Islet precursor cell (in vitro differentiated cells): ENCODE measurements around the gene SGPP1.
A peak's percentile ranks its signal among the peaks of the same experiment; 100 is the strongest.
"Not testable (repeated sequence)": the region's sequence is repeated elsewhere in the genome, so short reads cannot be mapped to it uniquely, and the experiment has no call there.

Source experiments
- DNase-seq: peaks from one replicate; pipeline ENCODE4 v3.0.0-alpha.2; 2018

SGPP1 gene, protein sequence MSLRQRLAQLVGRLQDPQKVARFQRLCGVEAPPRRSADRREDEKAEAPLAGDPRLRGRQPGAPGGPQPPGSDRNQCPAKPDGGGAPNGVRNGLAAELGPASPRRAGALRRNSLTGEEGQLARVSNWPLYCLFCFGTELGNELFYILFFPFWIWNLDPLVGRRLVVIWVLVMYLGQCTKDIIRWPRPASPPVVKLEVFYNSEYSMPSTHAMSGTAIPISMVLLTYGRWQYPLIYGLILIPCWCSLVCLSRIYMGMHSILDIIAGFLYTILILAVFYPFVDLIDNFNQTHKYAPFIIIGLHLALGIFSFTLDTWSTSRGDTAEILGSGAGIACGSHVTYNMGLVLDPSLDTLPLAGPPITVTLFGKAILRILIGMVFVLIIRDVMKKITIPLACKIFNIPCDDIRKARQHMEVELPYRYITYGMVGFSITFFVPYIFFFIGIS

GRCh38 chr14:63727736-63728728 lies at the start of gene SGPP1:
TSS of gene SGPP1 (minus strand) at chr14:63728065. CDS start at chr14:63727944, 121 bp downstream.
- peak; percentile 92 for DNase-seq

DNA sequence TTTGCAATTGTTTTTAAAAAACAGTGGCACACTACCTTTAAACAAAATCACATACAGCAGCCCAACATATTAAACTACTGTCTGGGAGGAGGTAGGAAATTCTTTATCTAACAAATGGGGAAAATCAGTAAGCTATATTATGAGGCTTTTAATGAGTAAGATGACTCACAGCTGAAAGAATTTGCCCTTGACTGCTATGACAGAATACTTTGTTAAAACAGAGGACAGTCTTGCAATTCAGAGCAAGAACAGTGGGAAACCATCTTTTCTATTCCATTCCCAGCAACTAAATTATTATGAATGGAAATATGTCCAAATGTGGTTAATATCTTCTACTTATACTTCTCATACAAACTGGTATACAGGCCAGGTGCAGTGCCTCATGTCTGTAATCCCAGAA lies 49.2 kb upstream of the SGPP1 start:
- DNase-seq = no peak

GRCh38 chr14:63773504-63773903 lies 45.6 kb upstream of the SGPP1 start:
- DNase-seq = no peak

GRCh38 chr14:63770187-63770807 lies 42.4 kb upstream of the SGPP1 start:
- DNase-seq = no peak

- no peak for DNase-seq
These were observed 38.7 kb upstream of the SGPP1 start for GRCh38 chr14:63766611-63767010.

- no peak for DNase-seq
These were observed 36.8 kb upstream of the SGPP1 start for GRCh38 chr14:63764620-63765139.

DNA sequence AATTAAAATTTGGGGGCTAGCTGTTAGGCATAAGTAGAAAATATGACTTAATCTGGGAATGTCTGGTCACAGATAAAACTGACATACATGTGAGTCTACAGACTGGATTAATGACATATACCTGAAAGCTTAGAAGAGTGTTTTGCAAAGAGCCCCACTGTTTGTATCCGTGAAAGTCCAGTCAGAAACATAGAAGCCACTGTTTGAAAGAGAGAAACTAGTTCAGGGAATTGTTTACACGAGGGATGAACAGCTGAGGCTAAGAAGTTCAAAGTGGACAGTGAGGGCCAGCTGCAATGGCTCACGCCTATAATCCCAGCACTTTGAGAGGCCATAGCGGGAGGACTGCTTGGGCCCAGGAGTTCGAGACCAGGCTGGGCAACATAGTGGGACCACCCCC lies 36.2 kb upstream of the SGPP1 start:
- no peak for DNase-seq

GRCh38 chr14:63761351-63762117 lies 33.7 kb upstream of the SGPP1 start:
- peak; percentile 57 for DNase-seq

DNA sequence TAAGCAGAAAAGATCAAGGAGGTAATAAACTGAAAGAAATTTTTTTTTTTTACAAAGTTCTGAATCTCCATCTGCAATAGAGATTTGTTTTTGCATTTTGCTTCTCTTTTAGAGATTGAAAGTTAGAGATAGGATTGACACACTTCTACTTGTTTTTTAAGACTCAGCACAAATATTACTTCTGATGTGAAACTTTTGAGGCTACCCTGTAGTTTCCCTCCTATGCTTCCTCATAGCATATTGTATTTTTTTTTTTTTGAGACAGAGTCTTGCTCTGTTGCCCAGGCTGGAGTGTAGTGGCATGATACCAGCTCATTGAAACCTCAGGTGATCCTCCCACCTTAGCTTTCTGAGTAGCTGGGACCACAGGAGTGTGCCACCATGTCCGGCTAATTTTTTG lies 32.1 kb upstream of the SGPP1 start:
- DNase-seq = no peak

DNA sequence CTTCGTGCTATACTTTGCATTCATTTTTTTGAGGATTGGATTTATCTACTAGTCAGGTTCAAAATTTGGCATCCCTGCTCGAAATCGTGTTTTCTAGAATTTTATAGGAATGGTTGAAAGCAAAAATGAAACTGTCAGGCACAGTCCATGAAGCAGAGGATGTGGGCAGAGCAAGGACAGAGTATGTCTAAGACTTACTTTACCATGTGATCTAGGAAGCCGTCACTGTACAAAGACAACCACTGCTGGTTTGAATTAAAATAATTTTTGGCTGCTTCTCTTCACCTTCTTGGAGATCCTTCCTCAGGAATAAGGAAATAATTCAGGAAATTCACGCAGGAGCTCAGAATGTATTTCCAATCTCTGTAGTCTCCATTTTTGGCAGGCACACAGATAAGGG lies 31.6 kb upstream of the SGPP1 start:
- DNase-seq = no peak

GRCh38 chr14:63757211-63757610 lies 29.3 kb upstream of the SGPP1 start:
- no peak for DNase-seq

GRCh38 chr14:63752449-63753169 lies 24.7 kb upstream of the SGPP1 start:
- DNase-seq = no peak

GRCh38 chr14:63751076-63751475 lies 23.2 kb upstream of the SGPP1 start:
- DNase-seq = not testable (repeated sequence)

GRCh38 chr14:63747846-63748245 lies 20.0 kb upstream of the SGPP1 start:
- no peak for DNase-seq

GRCh38 chr14:63745858-63746425 lies 18.1 kb upstream of the SGPP1 start:
- no peak for DNase-seq

- DNase-seq = no peak
These were observed 17.4 kb upstream of the SGPP1 start for GRCh38 chr14:63745272-63745671.

DNA sequence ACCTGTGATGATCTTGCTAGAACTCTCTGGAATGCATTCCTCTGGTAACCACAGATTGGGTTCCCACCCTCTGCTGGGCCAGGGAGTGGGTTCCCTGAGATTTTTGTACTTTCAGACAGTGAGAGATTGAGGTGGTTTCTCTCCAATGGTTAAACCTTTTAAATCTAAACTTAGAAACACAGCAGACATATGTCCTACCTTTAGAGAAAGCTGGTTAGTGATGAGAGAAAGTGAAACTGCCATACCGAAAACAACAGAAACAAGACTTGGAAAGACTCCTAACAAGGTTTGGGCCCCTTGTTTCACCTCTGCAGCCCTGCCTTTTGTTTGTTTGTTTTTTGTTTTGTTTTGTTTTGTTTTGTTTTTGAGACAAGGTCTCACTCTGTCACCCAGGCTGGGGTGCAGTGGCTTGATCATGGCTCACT lies 9.7 kb upstream of the SGPP1 start:
- no peak for DNase-seq

DNA sequence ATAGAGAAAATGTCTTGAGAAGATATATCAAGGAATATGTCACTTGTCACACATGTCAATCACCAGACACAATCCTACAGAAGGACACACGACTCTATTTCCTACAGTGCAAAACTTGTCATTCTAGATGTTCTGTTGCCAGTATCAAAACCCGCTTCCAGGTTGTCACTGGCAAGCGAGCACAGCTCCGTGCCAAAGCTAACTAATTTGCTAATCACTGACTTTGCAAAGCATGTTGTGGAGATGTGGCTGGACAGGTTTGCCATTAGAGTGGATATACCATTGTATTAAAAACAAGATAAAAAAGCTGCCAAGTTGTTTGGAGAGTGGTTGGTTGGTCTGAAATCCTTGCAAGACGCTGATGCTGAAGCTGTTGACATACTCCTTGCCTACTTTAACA lies 7.9 kb upstream of the SGPP1 start:
- DNase-seq = no peak

- DNase-seq = no peak
These were observed 2.8 kb upstream of the SGPP1 start for GRCh38 chr14:63730659-63731058.

DNA sequence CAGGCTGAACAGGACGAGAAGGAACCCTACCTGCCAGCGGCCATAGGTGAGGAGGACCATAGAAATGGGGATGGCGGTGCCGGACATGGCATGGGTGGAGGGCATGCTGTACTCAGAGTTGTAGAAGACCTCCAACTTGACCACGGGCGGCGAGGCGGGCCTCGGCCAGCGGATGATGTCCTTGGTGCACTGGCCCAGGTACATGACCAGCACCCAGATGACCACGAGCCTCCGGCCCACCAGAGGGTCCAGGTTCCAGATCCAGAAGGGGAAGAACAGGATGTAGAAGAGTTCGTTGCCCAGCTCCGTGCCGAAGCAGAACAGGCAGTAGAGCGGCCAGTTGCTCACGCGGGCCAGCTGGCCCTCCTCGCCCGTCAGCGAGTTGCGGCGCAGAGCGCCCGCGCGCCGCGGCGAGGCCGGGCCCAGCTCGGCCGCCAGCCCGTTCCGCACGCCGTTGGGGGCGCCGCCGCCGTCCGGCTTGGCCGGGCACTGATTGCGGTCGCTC lies 582 bp downstream of the SGPP1 start:
- peak; percentile 77 for DNase-seq

DNA sequence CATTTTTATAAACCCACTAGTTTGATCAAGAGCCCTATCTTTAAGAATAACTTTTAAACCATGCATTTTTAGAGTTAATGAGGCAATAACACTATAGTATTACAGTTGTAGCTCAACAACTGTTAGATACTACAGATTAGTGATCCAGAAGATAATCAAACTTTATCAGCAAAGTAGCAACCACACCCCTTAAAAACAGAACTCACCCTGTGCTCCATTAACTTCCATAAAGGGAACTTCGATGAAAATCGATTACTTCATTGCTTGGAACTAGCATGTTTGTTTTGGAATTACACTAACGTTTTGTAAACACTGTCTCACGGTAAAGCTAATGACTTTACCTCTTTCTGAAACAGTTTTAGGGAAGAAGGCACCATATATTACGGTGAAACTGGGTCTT lies 1.4 kb downstream of the SGPP1 start:
- no peak for DNase-seq
